GM12878 (cell line): Measurements from ENCODE around the gene ZNF329.

Source experiments
- CEBPB ChIP-seq, 2 experiments: fragments of 150-350 bp in 1 of 2; IDR thresholded peaks; 2 replicates each; pipeline ENCODE4 v1.6.1; 2012 to 2014; ENCODE audit warnings: low read depth in 2 of 2, low read length in 2 of 2, borderline replicate concordance in 1 of 2, inconsistent platforms in 1 of 2
- CTCF ChIP-seq, 3 experiments: IDR thresholded peaks in 2 of 3; conservative IDR thresholded peaks in 1 of 3; 2 replicates each; pipeline ENCODE4 v1.5.1; 2011; ENCODE audit warnings: low read depth in 3 of 3, low read length in 3 of 3, mild to moderate bottlenecking in 3 of 3, control low read depth in 2 of 3, moderate library complexity in 2 of 3, inconsistent platforms in 1 of 3, mixed read lengths in 1 of 3; ENCODE audit not compliant: control insufficient read depth in 2 of 3, insufficient read depth in 1 of 3; ENCODE audit errors: extremely low read depth in 1 of 3
- ELK1 ChIP-seq: IDR thresholded peaks from 2 replicates; pipeline ENCODE4 v1.6.1; 2012; ENCODE audit warnings: low read depth, low read length, improper control_type of control experiment
- ETV6 ChIP-seq, 2 experiments: fragments of 450-650 bp in 1 of 2; IDR thresholded peaks in 1 of 2; conservative IDR thresholded peaks in 1 of 2; 2 replicates each; pipeline ENCODE4 v1.6.1; 2014; ENCODE audit warnings: antibody characterized with exemption in 1 of 2, borderline replicate concordance in 1 of 2, low read depth in 1 of 2, mild to moderate bottlenecking in 1 of 2, moderate library complexity in 1 of 2
- EZH2 ChIP-seq: IDR thresholded peaks from 2 replicates; pipeline ENCODE4 v1.6.1; 2012; ENCODE audit warnings: low read depth, mild to moderate bottlenecking, control low read depth, inconsistent platforms, low read length, borderline replicate concordance; ENCODE audit not compliant: control insufficient read depth
- PAX8 ChIP-seq: fragments of 450-650 bp; IDR thresholded peaks from 2 replicates; pipeline ENCODE4 v1.6.1; 2017; ENCODE audit warnings: mild to moderate bottlenecking, moderate library complexity
- POLR2A ChIP-seq: IDR thresholded peaks from 2 replicates; pipeline ENCODE4 v1.6.1; 2011; ENCODE audit warnings: low read depth, mild to moderate bottlenecking, low read length
- SMC3 ChIP-seq: IDR thresholded peaks from 2 replicates; pipeline ENCODE4 v1.6.1; 2011; ENCODE audit warnings: low read length, improper control_type of control experiment, borderline replicate concordance
- STAT3 ChIP-seq: IDR thresholded peaks from 2 replicates; pipeline ENCODE4 v1.6.1; 2011; ENCODE audit warnings: low read depth, low read length, improper control_type of control experiment
- TF ChIP-seq, protein P1 (sequence below): IDR thresholded peaks from 2 replicates; pipeline ENCODE4 v1.6.1; 2012; ENCODE audit warnings: low read depth, low read length, improper control_type of control experiment
- TF ChIP-seq, protein P2 (sequence below): fragments of 450-650 bp; IDR thresholded peaks from 2 replicates; pipeline ENCODE4 v1.6.1; 2017; ENCODE audit warnings: borderline replicate concordance

- TF ChIP-seq PAX8: no peak
- TF ChIP-seq ETV6 (conservative IDR thresholded peaks at IDR 0.05 in 1 of 2, IDR thresholded peaks at IDR 0.05 in 1 of 2; ENCODE audit: borderline replicate concordance in 1 of 2, low read depth in 1 of 2): no peak
- TF ChIP-seq STAT3: no peak
- no peak for TF ChIP-seq CEBPB (IDR thresholded peaks at IDR 0.05; ENCODE audit: borderline replicate concordance in 1 of 2, low read depth in 2 of 2, low read length in 2 of 2)
- TF ChIP-seq POLR2A: no peak
- TF ChIP-seq SMC3: no peak
- no peak for TF ChIP-seq EZH2
- TF ChIP-seq, protein P1, sequence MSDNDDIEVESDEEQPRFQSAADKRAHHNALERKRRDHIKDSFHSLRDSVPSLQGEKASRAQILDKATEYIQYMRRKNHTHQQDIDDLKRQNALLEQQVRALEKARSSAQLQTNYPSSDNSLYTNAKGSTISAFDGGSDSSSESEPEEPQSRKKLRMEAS: no peak
- TF ChIP-seq, protein P2, sequence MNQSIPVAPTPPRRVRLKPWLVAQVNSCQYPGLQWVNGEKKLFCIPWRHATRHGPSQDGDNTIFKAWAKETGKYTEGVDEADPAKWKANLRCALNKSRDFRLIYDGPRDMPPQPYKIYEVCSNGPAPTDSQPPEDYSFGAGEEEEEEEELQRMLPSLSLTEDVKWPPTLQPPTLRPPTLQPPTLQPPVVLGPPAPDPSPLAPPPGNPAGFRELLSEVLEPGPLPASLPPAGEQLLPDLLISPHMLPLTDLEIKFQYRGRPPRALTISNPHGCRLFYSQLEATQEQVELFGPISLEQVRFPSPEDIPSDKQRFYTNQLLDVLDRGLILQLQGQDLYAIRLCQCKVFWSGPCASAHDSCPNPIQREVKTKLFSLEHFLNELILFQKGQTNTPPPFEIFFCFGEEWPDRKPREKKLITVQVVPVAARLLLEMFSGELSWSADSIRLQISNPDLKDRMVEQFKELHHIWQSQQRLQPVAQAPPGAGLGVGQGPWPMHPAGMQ: no peak
- TF ChIP-seq CTCF (IDR thresholded peaks at IDR 0.05 in 2 of 3, conservative IDR thresholded peaks at IDR 0.05 in 1 of 3; ENCODE audit: control insufficient read depth in 2 of 3, extremely low read depth in 1 of 3, insufficient read depth in 1 of 3, low read depth in 3 of 3, low read length in 3 of 3): no peak
- TF ChIP-seq ELK1: no peak
Observed at GRCh38 chr19:58170860-58171259, 20.3 kb upstream of the ZNF329 start.
